SK-N-SH (cell line): ENCODE data around the gene SCGB1C2. TPM values are rescaled to one million over a fixed set of nuclear protein-coding genes. Genes with fewer than 3 reads are reported as not detected.
A peak's percentile ranks its signal among the peaks of the same experiment; 100 is the strongest.

Source experiments
- CTCF ChIA-PET: fragments of 300-600, 350-600 bp; formaldehyde crosslinking; extraction: SDS; loops from one replicate; lab custom pipeline; 2021; lab: Yijun Ruan, JAX
- POLR2A ChIA-PET: fragments of 350-600 bp; sonication (Branson Sonifier 250); formaldehyde crosslinking; extraction: SDS; loops from one replicate; lab custom pipeline; 2020; ENCODE audit warnings: antibody characterized with exemption, inconsistent platforms; lab: Yijun Ruan, JAX
- DNase-seq: peaks from one replicate; pipeline ENCODE4 v3.0.0; 2012
- H2AFZ ChIP-seq: fragments of 200-600 bp; sonication (generic); 2 replicates; pipeline ENCODE4 v1.8.1; 2016; ENCODE audit warnings: antibody characterized with exemption, mild to moderate bottlenecking, low read depth
- H3F3A ChIP-seq: fragments of 200-600 bp; sonication (generic); replicated peaks from 2 replicates; pipeline ENCODE3; 2016; ENCODE audit warnings: antibody characterized with exemption, mild to moderate bottlenecking; ENCODE audit not compliant: insufficient read depth
- H3K27ac ChIP-seq, 2 experiments: fragments of 200-500 bp in 1 of 2; fragments of 200-600 bp in 1 of 2; sonication (Bioruptor generic) in 1 of 2; sonication (generic), shearing (Covaris generic) in 1 of 2; 2 replicates each; pipeline versions ENCODE4 v1.5.1 to v1.6.1; 2014 to 2016; ENCODE audit warnings: low read depth in 2 of 2, inconsistent platforms in 1 of 2, low read length in 1 of 2, mild to moderate bottlenecking in 1 of 2, mixed read lengths in 1 of 2
- H3K27me3 ChIP-seq: fragments of 200-600 bp; sonication (generic), shearing (Covaris generic); 2 replicates; pipeline ENCODE4 v1.6.1; 2016; ENCODE audit warnings: mixed run types; ENCODE audit not compliant: insufficient read depth
- H3K36me3 ChIP-seq, 2 experiments: fragments of 200-500 bp in 1 of 2; fragments of 200-600 bp in 1 of 2; sonication (Bioruptor generic) in 1 of 2; sonication (generic) in 1 of 2; replicated peaks in 1 of 2; 2 replicates each; pipeline versions ENCODE3 to v1.5.1; 2014 to 2016; ENCODE audit warnings: low read length in 1 of 2, mild to moderate bottlenecking in 1 of 2; ENCODE audit not compliant: insufficient read depth in 2 of 2, control insufficient read depth in 1 of 2
- H3K4me1 ChIP-seq, 2 experiments: fragments of 200-500 bp in 1 of 2; fragments of 200-600 bp in 1 of 2; sonication (Bioruptor generic) in 1 of 2; sonication (generic), shearing (Covaris generic) in 1 of 2; 2 replicates each; pipeline versions ENCODE4 v1.5.1 to v1.6.1; 2014 to 2016; ENCODE audit warnings: low read depth in 1 of 2, low read length in 1 of 2, mixed run types in 1 of 2; ENCODE audit not compliant: insufficient read depth in 2 of 2, control insufficient read depth in 1 of 2
- H3K4me2 ChIP-seq: fragments of 200-600 bp; sonication (generic), shearing (Covaris generic); 2 replicates; pipeline ENCODE4 v1.6.1; 2017; ENCODE audit warnings: mixed run types
- H3K4me3 ChIP-seq, 2 experiments: fragments of 200-500 bp in 1 of 2; fragments of 200-600 bp in 1 of 2; sonication (Bioruptor generic) in 1 of 2; sonication (generic), shearing (Covaris generic) in 1 of 2; 2 replicates each; pipeline versions ENCODE4 v1.5.1 to v1.8.1; 2014 to 2016; ENCODE audit warnings: low read depth in 2 of 2, inconsistent platforms in 1 of 2, low read length in 1 of 2, mild to moderate bottlenecking in 1 of 2, mixed read lengths in 1 of 2, moderate library complexity in 1 of 2
- H3K79me2 ChIP-seq: fragments of 200-600 bp; sonication (generic); 2 replicates; pipeline ENCODE4 v1.8.1; 2017; ENCODE audit warnings: mild to moderate bottlenecking; ENCODE audit not compliant: insufficient read depth
- H3K9ac ChIP-seq: fragments of 200-600 bp; sonication (generic); 2 replicates; pipeline ENCODE4 v1.6.1; 2017; ENCODE audit warnings: mixed run types
- H3K9me2 ChIP-seq: fragments of 200-600 bp; sonication (generic); 2 replicates; pipeline ENCODE4 v1.6.1; 2017; ENCODE audit warnings: mixed run types
- H3K9me3 ChIP-seq: fragments of 200-600 bp; sonication (generic); 2 replicates; pipeline ENCODE4 v1.6.1; 2017; ENCODE audit warnings: mixed run types, mild to moderate bottlenecking, moderate library complexity
- H4K20me1 ChIP-seq: fragments of 200-600 bp; sonication (generic); 2 replicates; pipeline ENCODE4 v1.6.1; 2017; ENCODE audit warnings: mild to moderate bottlenecking, mixed run types; ENCODE audit not compliant: insufficient read depth
- FOSL2 ChIP-seq: IDR thresholded peaks from 2 replicates; pipeline ENCODE4 v1.4.0; 2012; ENCODE audit warnings: low read depth, mild to moderate bottlenecking, moderate library complexity, borderline replicate concordance
- FOXJ3 ChIP-seq: sonication (generic); formaldehyde crosslinking; IDR thresholded peaks from 2 replicates; pipeline ENCODE4 v1.5.1; 2020; ENCODE audit warnings: mild to moderate bottlenecking, missing genetic modification reagents
- GABPA ChIP-seq: IDR thresholded peaks from 2 replicates; pipeline ENCODE4 v1.4.0; 2012; ENCODE audit warnings: low read depth, mild to moderate bottlenecking
- GATA2 ChIP-seq: sonication (generic); formaldehyde crosslinking; IDR thresholded peaks from 2 replicates; pipeline ENCODE4 v1.5.0; 2020; ENCODE audit warnings: mild to moderate bottlenecking, missing genetic modification reagents
- NRF1 ChIP-seq: IDR thresholded peaks from 2 replicates; pipeline ENCODE4 v1.6.1; 2012; ENCODE audit warnings: low read depth, mild to moderate bottlenecking, low read length
- RCOR1 ChIP-seq: fragments of 150-350 bp; IDR thresholded peaks from 2 replicates; pipeline ENCODE4 v1.6.1; 2017; ENCODE audit warnings: antibody characterized with exemption, low read length
- RFX5 ChIP-seq: IDR thresholded peaks from 2 replicates; pipeline ENCODE4 v1.6.1; 2012; ENCODE audit warnings: mild to moderate bottlenecking, improper control_type of control experiment, low read length
- SIN3A ChIP-seq: IDR thresholded peaks from 2 replicates; pipeline ENCODE4 v1.6.1; 2012; ENCODE audit warnings: low read depth, mild to moderate bottlenecking, low read length, moderate library complexity, borderline replicate concordance
- WGBS: methylation state at CpG from one replicate; pipeline ENCODE4 v1.1.6; 2017; ENCODE audit warnings: low lambda C conversion rate; 5-methylcytosine and 5-hydroxymethylcytosine counted together
- polyA plus RNA-seq, 3 experiments: library from polyadenylated mRNA; depleted of rRNA; stranded (reverse); fragments of >200 nt; gene quantifications; 2 replicates each; pipeline ENCODE4 v1.2.3, GENCODE V29; 2012
- TF ChIP-seq, protein P1 (sequence below): fragments of 150-350 bp; IDR thresholded peaks from 2 replicates; pipeline ENCODE4 v1.6.1; 2016; ENCODE audit warnings: mild to moderate bottlenecking, low read depth, low read length

Gene SCGB1C2
- polyA plus RNA-seq, 1 of the 3 experiments (the other 2 are of a cell fraction) = not detected

DNA sequence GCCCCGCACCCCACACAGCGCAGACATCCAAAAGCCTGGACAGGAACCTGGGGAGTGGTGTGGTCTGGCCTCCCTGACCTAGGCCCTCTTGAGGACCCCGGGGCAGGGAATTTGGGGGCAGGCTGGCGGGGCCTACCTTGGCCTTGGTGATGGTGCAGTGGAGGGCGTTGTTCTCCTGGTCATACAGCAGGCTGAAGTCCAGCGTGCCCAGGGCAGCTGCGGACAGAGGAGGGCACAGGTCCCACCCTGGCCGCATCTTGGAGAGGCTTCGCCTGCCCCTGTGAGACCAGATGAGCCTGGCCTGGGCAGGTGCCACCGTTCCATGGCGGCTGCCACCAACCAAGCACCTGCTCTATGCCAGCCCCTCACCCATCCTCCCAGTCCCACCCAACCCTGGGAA lies 35.0 kb downstream of the SCGB1C2 start:
- WGBS = 71% methylated on average over 7 of the region's 11 CpGs

DNA sequence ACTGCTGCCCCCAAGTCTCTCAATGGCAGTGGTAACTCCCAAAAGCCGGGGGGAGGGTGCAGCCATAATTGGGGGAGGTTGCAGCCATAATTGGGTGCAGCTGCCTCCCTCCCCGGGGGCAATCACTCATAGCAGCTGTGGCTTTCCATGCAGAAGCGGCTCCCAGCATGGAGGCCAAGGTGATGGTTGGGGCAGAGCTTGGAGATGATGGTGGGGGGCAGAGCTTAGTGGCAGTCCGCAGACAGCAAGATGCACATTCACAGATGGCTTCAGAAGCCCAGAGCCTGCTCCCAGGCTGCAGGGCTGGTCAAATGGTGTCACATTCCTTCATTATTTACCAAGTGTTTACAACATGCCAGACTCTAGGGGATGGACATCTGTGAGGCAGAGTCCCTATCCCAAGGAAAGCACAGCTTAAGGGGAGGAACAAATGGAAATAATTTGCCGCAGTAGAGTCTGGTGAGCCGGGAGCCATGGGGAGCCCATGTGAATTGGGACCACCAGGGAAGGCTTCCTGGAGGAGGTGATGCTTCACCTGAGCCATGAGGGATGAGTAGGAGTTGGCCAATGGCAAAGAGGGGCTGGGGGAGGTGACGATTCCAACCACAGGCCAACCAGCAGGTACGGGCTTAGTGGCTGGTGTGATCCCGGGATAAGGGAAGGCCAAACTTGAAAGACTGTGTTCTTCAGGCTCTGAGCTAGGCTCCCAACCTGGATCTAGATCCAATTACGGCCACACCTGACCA lies 36.0 kb downstream of the SCGB1C2 start:
- Histone ChIP-seq H3K79me2 (no peaks in the 10 kb centered on the region), H3F3A (no peaks in the 10 kb centered on the region), H3K9me2 (no peaks in the 10 kb centered on the region), H2AFZ (no peak overlapping the region), H3K4me1 (peaks cover 0 to 37% of the 10 kb centered on the region in 2 experiments; a peak in 2 of 4 replicates), H4K20me1 (no peaks in the 10 kb centered on the region)
- ChIA-PET CTCF (interaction anchor here (1.2 to 5.1 kb wide), 5 partner anchors 9 to 239 kb away, joined by 3 to 44 read pairs (median 3); no protein-coding TSS in a partner anchor), POLR2A (interaction anchor here (0.6 to 0.7 kb wide), 2 partner anchors 11 to 20 kb away, joined by 3 read pairs; no protein-coding TSS in a partner anchor)
- TF ChIP-seq RCOR1 (no peak), GABPA (no peak), GATA2 (CRISPR knock-in tag) (no peak), SIN3A (no peak), FOSL2 (no peak), FOXJ3 (CRISPR knock-in tag) (no peak), RFX5 (no peak)
- TF ChIP-seq, all 33 proteins: peak for 0
- DNase-seq = peak; percentile 60
- no peak overlapping the region; a peak in 1 of 4 replicates for H3K27ac ChIP-seq
- WGBS = 36% methylated on average over 9 of the region's 10 CpGs
- H3K9me3 ChIP-seq = no peaks in the 10 kb centered on the region
- no peak overlapping the region for H3K9ac ChIP-seq
- H3K4me2 ChIP-seq = no peak overlapping the region
- no peaks in the 10 kb centered on the region for H3K36me3 ChIP-seq
- H3K27me3 ChIP-seq = peaks cover 13% of the 10 kb centered on the region
- H3K4me3 ChIP-seq = no peak overlapping the region

More for the DNA sequence above, 35.0 kb downstream of the SCGB1C2 start:
- H3K79me2 ChIP-seq = no peaks in the 10 kb centered on the region
- no peak overlapping the region for H2AFZ ChIP-seq
- H3K27me3 ChIP-seq = peaks cover 7% of the 10 kb centered on the region
- H3K9me2 ChIP-seq = no peaks in the 10 kb centered on the region
- ChIA-PET POLR2A (no interaction called here), CTCF (interaction anchor here (1.7 to 5.1 kb wide), 2 partner anchors 8 to 213 kb away, joined by 3 to 44 read pairs; no protein-coding TSS in a partner anchor)
- peaks cover 0 to 27% of the 10 kb centered on the region in 2 experiments; a peak in 1 of 4 replicates for H3K4me1 ChIP-seq
- no peaks in the 10 kb centered on the region for H3K36me3 ChIP-seq
- no peak overlapping the region for H3K4me3 ChIP-seq
- TF ChIP-seq NRF1 = no peak
- TF ChIP-seq, protein P1, sequence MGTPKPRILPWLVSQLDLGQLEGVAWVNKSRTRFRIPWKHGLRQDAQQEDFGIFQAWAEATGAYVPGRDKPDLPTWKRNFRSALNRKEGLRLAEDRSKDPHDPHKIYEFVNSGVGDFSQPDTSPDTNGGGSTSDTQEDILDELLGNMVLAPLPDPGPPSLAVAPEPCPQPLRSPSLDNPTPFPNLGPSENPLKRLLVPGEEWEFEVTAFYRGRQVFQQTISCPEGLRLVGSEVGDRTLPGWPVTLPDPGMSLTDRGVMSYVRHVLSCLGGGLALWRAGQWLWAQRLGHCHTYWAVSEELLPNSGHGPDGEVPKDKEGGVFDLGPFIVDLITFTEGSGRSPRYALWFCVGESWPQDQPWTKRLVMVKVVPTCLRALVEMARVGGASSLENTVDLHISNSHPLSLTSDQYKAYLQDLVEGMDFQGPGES = no peak
- H3K4me2 ChIP-seq = no peak overlapping the region
- no peaks in the 10 kb centered on the region for H3F3A ChIP-seq
- H3K9ac ChIP-seq = no peak overlapping the region
- no peak for DNase-seq
- H3K27ac ChIP-seq = no peak overlapping the region; a peak in 1 of 4 replicates
- H4K20me1 ChIP-seq = no peaks in the 10 kb centered on the region
- no peaks in the 10 kb centered on the region for H3K9me3 ChIP-seq
